Measurements from ENCODE around the gene TTC28. TPM values are rescaled to one million over a fixed set of nuclear protein-coding genes. Genes with fewer than 3 reads are reported as not detected.
A peak's percentile ranks its signal among the peaks of the same experiment; 100 is the strongest.
"Not testable (repeated sequence)": the region's sequence is repeated elsewhere in the genome, so short reads cannot be mapped to it uniquely, and the experiment has no call there.

The TTC28 gene
- total and polyA plus RNA-seq, 8 donors = 2.2 to 18.6 (median 11.5) TPM

DNA sequence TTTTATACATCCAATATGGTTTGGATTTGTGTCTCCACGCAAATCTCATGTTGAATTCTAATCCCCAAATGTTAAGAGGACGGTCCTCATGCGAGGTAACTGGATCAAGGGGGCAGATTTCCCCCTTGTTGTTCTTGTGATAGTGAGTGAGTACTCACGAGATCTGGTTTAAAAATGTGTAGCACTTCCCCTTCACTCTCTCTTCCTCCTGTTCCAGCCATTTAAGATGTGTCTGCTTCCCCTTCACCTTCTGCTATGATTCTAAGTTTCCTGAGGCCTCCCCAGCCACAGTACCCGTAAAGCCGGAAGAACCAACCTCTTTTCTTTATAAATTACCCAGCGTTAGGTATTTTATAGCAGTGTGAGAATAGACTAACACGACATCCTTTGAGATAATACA, 98.6 kb downstream of the TTC28 start:
- Histone ChIP-seq H3K9me3 (no peaks in the 10 kb centered on the region), H3K4me3 (no peak overlapping the region), H3K27ac (no peak overlapping the region), H3K36me3 (no peaks in the 10 kb centered on the region), H3K4me1 (no peaks in the 10 kb centered on the region), H3K27me3 (no peaks in the 10 kb centered on the region)
- WGBS, 2 donors = 90 to 96% methylated on average over 8 of the region's 8 CpGs
- TF ChIP-seq, protein P1, sequence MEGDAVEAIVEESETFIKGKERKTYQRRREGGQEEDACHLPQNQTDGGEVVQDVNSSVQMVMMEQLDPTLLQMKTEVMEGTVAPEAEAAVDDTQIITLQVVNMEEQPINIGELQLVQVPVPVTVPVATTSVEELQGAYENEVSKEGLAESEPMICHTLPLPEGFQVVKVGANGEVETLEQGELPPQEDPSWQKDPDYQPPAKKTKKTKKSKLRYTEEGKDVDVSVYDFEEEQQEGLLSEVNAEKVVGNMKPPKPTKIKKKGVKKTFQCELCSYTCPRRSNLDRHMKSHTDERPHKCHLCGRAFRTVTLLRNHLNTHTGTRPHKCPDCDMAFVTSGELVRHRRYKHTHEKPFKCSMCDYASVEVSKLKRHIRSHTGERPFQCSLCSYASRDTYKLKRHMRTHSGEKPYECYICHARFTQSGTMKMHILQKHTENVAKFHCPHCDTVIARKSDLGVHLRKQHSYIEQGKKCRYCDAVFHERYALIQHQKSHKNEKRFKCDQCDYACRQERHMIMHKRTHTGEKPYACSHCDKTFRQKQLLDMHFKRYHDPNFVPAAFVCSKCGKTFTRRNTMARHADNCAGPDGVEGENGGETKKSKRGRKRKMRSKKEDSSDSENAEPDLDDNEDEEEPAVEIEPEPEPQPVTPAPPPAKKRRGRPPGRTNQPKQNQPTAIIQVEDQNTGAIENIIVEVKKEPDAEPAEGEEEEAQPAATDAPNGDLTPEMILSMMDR (IDR thresholded peaks at IDR 0.05) = no peak
- intact Hi-C loops (cut with DNase I) = no loop called here
- FAIRE-seq (no peak), DNase-seq (no peak), ATAC-seq (no peak)

DNA sequence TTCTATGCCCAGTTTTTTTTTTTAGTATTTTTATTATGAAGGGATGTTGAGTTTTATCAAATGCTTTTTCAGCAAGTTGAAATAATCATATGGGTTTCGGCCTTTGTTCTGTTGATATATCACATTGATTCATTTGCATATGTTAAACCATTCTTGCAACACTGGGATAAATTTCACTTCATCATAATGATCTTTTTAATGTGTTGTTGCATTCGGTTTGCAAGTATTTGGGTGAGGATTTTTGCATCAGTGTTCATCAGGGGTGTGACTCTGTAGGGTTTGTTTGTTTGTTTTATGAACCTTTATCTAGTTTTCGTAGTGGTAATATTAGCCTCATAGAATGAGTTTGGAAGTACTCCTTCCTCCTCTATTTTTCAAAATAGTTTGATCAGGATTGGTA, 103.5 kb downstream of the TTC28 start:
- H3K4me3 ChIP-seq = no peak overlapping the region
- 88 to 91% methylated on average over 3 of the region's 3 CpGs for WGBS, 2 donors
- TF ChIP-seq, protein P1 (IDR thresholded peaks at IDR 0.05) = no peak
- no peaks in the 10 kb centered on the region for H3K36me3 ChIP-seq
- no peak overlapping the region for H3K27ac ChIP-seq
- intact Hi-C loops (cut with DNase I) = no loop called here
- H3K27me3 ChIP-seq = no peaks in the 10 kb centered on the region
- DNase-seq (no peak), ATAC-seq (no peak), FAIRE-seq (no peak)
- peaks cover 0 to 3% (median 3%) of the 10 kb centered on the region in 3 donors for H3K4me1 ChIP-seq
- no peaks in the 10 kb centered on the region for H3K9me3 ChIP-seq

DNA sequence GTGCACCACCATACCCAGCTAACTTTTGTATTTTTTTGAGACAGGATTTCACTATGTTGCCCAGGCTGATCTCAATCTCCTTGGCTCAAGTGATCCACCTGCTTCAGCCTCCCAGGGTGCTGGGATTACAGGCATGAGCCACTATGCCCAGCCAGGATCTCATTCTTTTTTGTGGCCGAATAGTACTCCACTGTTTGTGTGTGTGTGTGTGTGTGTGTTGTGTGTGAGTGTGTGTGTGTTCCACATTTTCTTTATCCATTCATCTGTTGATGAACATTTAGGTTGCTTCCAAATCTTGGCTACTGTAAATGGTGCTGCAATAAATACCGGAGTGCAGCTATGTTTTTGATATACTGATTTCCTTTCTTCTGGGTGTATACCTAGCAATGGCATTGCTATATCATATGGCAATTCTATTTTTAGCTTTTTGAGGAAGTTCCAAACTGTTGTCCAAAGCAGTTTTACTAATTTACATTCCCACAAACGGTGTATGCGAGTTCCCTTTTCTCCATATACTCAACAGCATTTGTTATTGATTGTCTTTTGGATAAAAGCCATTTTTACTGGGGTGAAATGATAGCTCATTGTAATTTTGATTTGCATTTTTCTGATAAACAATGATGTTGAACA, 105.4 kb downstream of the TTC28 start:
- Histone ChIP-seq H3K9me3 (no peaks in the 10 kb centered on the region), H3K36me3 (no peaks in the 10 kb centered on the region), H3K4me3 (no peak overlapping the region), H3K27me3 (no peaks in the 10 kb centered on the region), H3K27ac (no peak overlapping the region), H3K4me1 (peaks cover 0 to 6% (median 3%) of the 10 kb centered on the region in 3 donors)
- DNase-seq (no peak), ATAC-seq (peak in 1 of 4 donors; percentile 11), FAIRE-seq (no peak)
- 74 to 81% methylated on average over 4 of the region's 4 CpGs for WGBS, 2 donors
- intact Hi-C loops (cut with DNase I) = no loop called here
- TF ChIP-seq, protein P1 (IDR thresholded peaks at IDR 0.05) = no peak

DNA sequence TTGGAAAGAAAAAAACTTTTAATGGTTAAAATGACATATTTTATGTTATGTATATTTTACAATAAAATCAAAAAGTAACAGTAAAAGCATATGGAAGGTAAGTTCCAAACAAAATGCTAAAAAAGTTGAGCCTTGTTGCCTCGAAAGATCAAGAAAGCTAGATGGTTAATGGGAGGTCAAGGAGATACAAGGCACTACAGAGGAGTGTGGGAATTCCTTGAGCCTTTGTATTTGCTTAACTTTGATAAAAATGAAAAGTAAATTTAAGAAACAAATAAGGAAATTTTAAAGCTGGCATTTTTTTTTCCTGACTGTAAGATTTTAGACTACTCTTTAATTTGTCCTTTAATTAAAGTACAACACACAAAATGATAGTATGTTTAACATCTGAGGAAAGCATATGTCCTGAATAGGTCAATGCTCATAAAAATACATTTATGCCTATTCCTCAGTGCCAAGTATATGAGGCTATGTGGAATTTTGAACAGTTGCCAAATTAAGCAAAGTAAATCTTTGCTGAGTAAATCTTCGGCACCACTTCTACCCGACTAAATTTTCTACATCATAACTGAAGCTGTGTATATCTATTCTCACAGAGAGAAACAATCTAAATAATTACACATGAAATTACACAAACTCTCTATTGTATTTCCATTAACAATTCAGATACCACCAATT, 108.8 kb downstream of the TTC28 start:
- 15 to 17% methylated on average over 3 of the region's 3 CpGs for WGBS, 2 donors
- TF ChIP-seq, protein P1 (IDR thresholded peaks at IDR 0.05) = no peak
- no peaks in the 10 kb centered on the region for H3K36me3 ChIP-seq
- no peaks in the 10 kb centered on the region for H3K9me3 ChIP-seq
- H3K4me3 ChIP-seq = no peak overlapping the region
- DNase-seq (no peak), FAIRE-seq (no peak), ATAC-seq (peak in 3 of 4 donors; percentile 63 to 86 (median 78))
- intact Hi-C loops (cut with DNase I) = no loop called here
- H3K4me1 ChIP-seq = peaks cover 0 to 6% (median 3%) of the 10 kb centered on the region in 3 donors
- no peaks in the 10 kb centered on the region for H3K27me3 ChIP-seq
- no peak overlapping the region for H3K27ac ChIP-seq

DNA sequence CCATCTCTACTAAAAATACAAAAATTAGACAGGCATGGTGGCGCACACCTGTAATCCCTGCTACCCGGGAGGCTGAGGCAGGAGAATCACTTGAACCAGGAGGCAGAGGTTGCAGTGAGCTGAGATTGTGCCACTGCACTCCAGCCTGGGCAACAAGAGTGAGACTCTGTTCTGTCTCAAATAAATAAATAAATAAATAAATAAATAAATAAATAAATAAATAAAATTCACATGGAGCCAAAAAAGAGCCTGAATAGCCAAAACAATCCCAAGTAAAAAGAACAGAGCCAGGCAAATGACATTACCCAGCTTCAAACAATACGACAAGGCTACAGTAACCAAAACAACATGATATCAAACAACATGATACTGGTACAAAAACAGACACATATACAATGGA, 110.7 kb downstream of the TTC28 start:
- ATAC-seq; H3K27me3 ChIP-seq; H3K36me3 ChIP-seq; FAIRE-seq; H3K4me1 ChIP-seq; H3K4me3 ChIP-seq; H3K9me3 ChIP-seq; intact Hi-C loops (cut with DNase I); H3K27ac ChIP-seq; DNase-seq: not testable (repeated sequence)
- WGBS, 2 donors = 94 to 100% methylated on average over 3 of the region's 3 CpGs
